ENCODE measurements around the gene CCDC102B.
"Not testable (repeated sequence)": the region's sequence is repeated elsewhere in the genome, so short reads cannot be mapped to it uniquely, and the experiment has no call there.

Gene CCDC102B

DNA sequence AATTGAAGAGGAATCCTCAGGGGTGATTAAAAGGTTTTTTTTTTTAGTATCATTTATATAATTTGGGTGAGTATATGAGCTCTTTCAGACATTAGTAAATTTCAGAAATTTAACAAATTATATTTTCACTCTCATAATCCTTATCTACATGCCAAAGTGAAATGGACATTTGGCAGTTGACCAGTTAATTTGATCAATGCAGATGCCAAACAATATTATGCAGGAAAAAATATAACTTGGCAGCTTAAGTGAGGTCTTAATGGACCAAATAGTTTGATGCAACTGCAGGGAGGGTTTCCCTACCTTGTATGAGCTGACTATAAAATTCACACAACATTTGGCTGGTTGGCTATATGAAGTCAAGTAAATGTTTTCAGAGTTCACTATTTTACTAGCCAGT is 185.2 kb downstream of the CCDC102B start:
- DNase-seq, result no peak

- no peak for DNase-seq
Observed at GRCh38 chr18:68984342-68984741, 186.5 kb downstream of the CCDC102B start.

DNA sequence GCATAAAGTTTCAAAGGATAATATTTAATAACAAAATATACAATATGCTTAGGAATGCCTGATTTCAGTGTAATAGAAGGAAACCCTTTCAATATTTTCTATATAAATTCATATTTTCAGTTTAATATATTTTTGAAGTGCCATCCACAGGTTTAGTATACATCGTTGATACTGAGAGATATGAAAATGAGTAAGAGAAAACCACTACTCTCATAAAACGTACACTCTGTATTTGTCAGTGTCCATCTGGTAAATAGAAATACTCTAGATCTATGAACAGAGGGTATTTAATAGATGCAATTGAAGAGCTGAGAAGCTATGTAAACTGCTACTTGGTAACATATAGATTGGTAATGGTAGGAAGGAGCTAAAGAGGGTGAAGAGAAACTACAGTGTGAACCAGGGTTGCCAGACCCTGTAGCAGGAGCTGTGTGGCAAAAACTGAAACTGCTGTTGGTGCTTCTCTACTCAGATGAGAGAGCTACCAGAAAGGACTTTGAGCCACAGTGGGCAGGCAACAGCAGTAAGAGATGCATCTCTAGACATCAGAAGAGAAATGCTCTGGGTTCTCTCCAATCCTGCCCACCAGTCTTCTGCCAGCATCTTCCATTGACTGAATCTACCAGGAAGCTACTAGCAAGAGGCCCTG is 187.4 kb downstream of the CCDC102B start:
- DNase-seq, result no peak

GRCh38 chr18:68991286-68991685 is 193.4 kb downstream of the CCDC102B start:
- DNase-seq, result no peak

GRCh38 chr18:68992719-68993482 is 195.0 kb downstream of the CCDC102B start:
- no peak for DNase-seq

DNA sequence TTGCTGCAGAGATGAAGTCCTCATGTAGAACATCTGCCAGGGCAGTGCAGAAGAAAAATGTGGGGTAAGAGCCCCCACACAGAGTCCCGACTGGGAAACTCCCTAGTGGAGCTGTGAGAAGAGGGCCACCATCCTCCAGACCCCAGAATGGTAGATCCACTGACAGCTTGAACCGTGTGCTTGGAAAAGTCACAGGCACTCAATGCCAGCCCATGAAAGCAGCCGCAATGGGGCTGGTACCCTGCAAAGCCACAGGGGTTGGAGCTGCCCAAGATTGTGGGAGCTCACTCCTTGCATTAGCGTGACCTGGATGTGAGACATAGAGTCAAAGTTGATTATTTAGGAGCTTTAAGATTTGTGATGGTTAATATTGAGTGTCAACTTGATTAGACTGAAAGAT is 197.8 kb downstream of the CCDC102B start:
- DNase-seq, result no peak

GRCh38 chr18:68997845-68998244 is 200.0 kb downstream of the CCDC102B start:
- no peak for DNase-seq

GRCh38 chr18:69000366-69000765 is 202.5 kb downstream of the CCDC102B start:
- no peak for DNase-seq

- DNase-seq, result no peak
Observed at GRCh38 chr18:69002233-69002632, 204.4 kb downstream of the CCDC102B start.

DNA sequence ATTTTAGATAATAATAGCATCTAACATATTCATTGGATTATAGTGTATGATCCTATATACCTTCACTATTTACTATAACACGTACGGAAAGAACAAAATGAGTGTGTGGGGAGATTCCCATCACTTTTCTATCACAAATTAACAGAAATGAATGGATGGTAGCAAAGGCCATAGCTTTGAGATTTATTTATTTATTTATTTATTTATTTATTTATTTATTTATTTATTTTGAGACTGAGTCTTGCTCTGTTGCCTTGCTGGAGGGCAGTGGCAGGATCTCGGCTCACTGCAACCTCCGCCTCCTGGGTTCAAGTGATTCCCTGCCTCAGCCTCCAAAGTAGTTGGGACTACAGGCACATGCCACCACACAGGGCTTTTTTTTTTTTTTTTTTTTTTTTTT is 208.3 kb downstream of the CCDC102B start:
- DNase-seq, result not testable (repeated sequence)

DNA sequence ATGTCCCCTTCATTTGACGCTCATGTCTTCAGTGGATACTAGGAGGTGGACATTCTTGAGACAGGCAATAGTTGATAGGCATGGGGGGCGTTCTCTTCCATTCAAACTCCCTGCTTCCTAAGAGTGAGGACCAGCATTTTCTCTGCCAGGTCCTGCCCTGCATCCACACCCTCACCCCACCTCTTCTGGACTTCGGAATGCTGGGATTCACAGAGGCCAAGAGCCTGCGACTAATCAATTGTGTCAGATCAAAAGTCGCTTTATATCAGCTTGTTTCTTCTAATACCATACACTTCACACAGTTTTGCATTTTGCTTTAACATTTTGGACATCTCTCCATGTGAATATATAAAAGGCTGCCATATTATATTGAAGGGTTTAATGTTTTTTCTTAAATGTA is 210.7 kb downstream of the CCDC102B start:
- DNase-seq, result no peak

GRCh38 chr18:69021211-69021805 is 223.4 kb downstream of the CCDC102B start:
- no peak for DNase-seq

- DNase-seq, result no peak
Observed at GRCh38 chr18:69022426-69022825, 224.5 kb downstream of the CCDC102B start.

GRCh38 chr18:69031571-69031970 is 233.7 kb downstream of the CCDC102B start:
- DNase-seq, result no peak

- DNase-seq, result no peak
Observed at GRCh38 chr18:69032009-69032408, 234.1 kb downstream of the CCDC102B start.

DNA sequence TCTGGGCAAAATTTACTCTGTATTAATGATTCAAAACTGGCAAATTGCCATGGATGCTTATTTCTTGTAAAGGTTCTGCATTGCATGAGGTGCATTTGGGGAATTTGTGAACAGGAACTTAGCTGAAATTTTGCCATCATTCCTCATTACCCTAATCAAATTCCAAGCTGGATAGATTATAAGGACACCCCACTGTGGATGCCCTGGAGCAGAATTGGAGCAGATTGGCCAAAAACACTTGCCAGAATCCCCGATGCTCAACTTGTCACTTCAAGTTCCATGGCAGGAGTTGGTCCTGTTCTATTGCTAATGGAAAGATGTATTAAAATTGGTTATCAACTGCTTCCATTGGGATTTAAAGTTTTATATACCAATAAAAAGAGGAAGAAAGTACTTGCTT is 237.9 kb downstream of the CCDC102B start:
- DNase-seq, result no peak

GRCh38 chr18:69044215-69044614 is 246.3 kb downstream of the CCDC102B start:
- no peak for DNase-seq

GRCh38 chr18:69064063-69064462 is 266.2 kb downstream of the CCDC102B start:
- DNase-seq, result no peak

GRCh38 chr18:69067048-69067447 is 269.2 kb downstream of the CCDC102B start:
- no peak for DNase-seq

DNA sequence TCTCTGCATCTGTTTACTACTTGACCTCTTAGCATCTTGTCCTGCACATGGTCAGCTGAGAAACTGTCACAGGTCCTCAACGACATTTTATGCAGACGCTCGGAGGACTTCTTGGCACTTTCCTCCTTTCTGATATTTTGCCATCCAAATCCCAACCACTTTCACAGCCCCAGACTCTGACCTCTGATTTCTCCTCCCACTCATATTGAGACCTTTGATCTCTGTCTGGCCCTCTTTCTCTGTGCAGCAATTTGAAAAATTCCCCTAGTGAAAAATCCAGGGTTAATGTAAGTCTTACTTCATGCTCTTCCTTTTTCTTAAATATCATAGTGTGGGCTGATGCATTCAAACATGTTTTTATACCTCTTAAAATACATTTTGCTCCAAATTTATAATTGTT is 273.8 kb downstream of the CCDC102B start:
- no peak for DNase-seq

DNA sequence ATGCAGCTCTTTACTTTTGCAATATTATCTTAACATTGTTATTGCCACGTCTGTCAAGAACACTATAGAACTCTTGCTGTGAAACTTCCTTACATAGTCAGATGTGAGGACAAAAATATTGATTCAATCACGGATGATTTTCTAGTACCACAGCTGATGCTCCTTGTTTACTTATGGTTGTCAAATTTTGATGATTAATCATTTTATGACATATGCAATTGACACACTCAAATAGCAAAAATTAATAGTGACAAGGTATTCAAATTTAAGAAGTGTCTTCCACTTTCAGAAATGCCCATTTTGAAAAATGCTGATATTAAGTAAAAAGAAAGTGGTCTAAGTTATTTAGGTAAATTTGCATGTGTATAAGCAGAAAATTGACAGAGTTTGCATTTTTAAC is 284.0 kb downstream of the CCDC102B start:
- no peak for DNase-seq

DNA sequence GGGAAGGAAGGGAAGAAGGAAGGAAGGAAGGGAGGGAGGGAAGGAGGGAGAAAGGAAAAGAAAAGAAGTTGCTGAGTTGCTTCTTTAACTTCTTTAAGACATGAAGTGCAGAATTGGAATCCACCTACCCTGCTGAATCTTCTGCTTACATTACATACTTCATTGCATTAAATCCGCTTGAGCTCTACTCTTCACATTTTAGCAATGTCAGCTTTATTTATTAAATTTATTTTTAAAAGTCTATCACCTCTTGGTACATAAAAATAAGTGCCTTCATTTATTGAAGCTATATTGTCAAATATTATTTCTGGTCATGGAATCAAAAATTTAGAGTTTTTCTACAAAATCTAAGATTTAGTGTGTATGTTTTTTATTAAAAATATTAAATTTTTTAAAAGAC is 284.6 kb downstream of the CCDC102B start:
- no peak for DNase-seq

DNA sequence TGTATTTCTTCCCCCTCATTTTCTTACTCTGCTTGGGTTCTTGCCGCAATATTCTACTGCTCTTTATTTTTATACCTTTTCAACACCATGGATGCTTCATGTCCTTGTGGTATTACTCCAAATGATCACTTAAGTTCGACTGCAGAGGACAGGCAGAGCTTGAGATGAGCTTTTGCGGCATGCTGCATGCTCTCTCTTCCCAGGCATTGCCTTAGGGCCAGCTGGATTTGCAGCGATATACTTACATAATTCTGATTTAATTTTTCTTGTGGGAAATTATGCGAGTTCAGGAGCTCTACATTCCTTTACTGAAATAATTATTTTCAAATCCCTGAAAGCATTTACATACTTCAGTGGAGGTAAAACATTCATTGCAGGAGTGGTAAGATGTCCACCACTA is 288.1 kb downstream of the CCDC102B start:
- no peak for DNase-seq

- DNase-seq, result no peak
Observed at GRCh38 chr18:69088973-69089372, 291.1 kb downstream of the CCDC102B start.

All from NCI-H774 (cell line).